ENCODE data around the gene IL16. TPM values are rescaled to one million over a fixed set of nuclear protein-coding genes. Genes with fewer than 3 reads are reported as not detected.

Gene IL16
- total RNA-seq, 2 donors from 2014 or later: 11.1 to 17.1 TPM

DNA sequence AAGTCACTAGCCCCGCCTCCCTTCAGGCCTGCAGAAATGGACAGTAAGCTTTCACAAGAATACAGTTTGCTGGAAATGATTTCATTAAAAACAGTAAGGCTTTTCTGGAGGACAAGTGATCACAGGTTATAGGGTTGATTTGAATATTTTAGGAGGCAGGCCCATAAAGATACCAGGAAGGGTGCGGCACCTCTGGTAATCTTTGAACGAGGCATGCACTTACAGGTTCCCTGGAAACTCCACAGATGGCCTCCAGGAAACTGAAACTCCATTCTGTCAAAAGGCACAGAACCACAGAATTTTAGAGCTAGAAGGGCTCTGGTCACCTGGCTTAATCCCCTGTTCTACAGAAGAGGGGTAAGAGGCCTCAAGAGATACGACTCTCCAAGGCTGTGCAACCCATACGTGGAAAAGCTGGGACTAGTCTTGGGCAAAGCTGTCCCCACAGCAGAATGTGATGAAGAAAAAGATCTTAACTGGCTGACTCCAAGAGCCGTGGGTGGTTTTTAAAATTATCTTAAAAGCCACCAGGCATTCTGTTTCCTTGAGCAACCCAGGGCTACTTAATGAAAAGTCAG, 126.1 kb downstream of the IL16 start:
- H3K9me3 ChIP-seq: no peaks in the 10 kb centered on the region
- ATAC-seq (ENCODE audit: insufficient number of reproducible peaks, low FRiP score, low read depth): no peak
- peaks cover 3 to 24% of the 10 kb centered on the region in 2 donors for H3K4me1 ChIP-seq (ENCODE audit: control insufficient read depth in 1 of 2, low read depth in 2 of 2)
- H3K27ac ChIP-seq: no peak overlapping the region
- peak overlapping the region; percentile 81 for H3K4me3 ChIP-seq
- peaks cover 2% of the 10 kb centered on the region for H3K36me3 ChIP-seq
- no peak for TF ChIP-seq CTCF (IDR thresholded peaks at IDR 0.05)
- no peak for DNase-seq (ENCODE audit: low spot score)
- H3K27me3 ChIP-seq (replicated peaks; ENCODE audit: insufficient read depth): no peaks in the 10 kb centered on the region

DNA sequence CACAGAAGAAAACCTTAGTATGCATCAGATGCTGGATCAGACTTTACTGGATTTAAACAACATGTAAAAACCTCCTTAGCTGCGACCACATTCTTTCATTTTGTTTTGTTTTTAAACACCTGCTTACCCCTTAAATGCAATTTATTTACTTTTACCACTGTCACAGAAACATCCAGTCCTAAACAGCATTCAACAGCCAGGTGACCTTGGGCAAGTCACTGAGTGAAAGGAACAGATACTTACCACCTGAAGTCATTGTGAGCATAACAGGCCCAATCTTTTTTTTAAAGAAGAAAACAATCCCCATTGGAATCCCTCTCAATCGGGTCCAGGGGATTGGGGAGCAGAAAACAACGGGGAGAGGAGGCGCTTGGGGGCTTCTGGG, 126.9 kb downstream of the IL16 start:
- H3K27ac ChIP-seq: peak overlapping the region; percentile 33 to 53
- H3K36me3 ChIP-seq: no peaks in the 10 kb centered on the region
- no peaks in the 10 kb centered on the region for H3K27me3 ChIP-seq (replicated peaks; ENCODE audit: insufficient read depth)
- H3K4me3 ChIP-seq: peak overlapping the region; percentile 81
- ATAC-seq (ENCODE audit: insufficient number of reproducible peaks, low FRiP score, low read depth) (no peak), DNase-seq (ENCODE audit: low spot score) (no peak)
- no peak for TF ChIP-seq CTCF (IDR thresholded peaks at IDR 0.05)
- peaks cover 3 to 24% of the 10 kb centered on the region in 2 donors for H3K4me1 ChIP-seq (ENCODE audit: control insufficient read depth in 1 of 2, low read depth in 2 of 2)
- no peaks in the 10 kb centered on the region for H3K9me3 ChIP-seq

- Histone ChIP-seq H3K4me3 (peak within 1 kb of the TSS; percentile 81), H3K27ac (peak within 1 kb of the TSS; percentile 33 to 53), H3K4me1 (ENCODE audit: control insufficient read depth in 1 of 2, low read depth in 2 of 2) (peaks cover 3 to 24% of the 10 kb centered on the region in 2 donors), H3K36me3 (no peaks in the 10 kb centered on the region), H3K9me3 (no peaks in the 10 kb centered on the region), H3K27me3 (replicated peaks; ENCODE audit: insufficient read depth) (no peaks in the 10 kb centered on the region)
- DNase-seq (ENCODE audit: low spot score) (peak; percentile 97), ATAC-seq (ENCODE audit: insufficient number of reproducible peaks, low FRiP score, low read depth) (peak; percentile 98)
- no peak for TF ChIP-seq CTCF (IDR thresholded peaks at IDR 0.05)
Observed at GRCh38 chr15:81323944-81324881, 127.5 kb downstream of the IL16 start, which contains the start of gene STARD5. TSS of gene STARD5 (minus strand) at chr15:81324141. CDS start at chr15:81324099, 42 bp downstream.

DNA sequence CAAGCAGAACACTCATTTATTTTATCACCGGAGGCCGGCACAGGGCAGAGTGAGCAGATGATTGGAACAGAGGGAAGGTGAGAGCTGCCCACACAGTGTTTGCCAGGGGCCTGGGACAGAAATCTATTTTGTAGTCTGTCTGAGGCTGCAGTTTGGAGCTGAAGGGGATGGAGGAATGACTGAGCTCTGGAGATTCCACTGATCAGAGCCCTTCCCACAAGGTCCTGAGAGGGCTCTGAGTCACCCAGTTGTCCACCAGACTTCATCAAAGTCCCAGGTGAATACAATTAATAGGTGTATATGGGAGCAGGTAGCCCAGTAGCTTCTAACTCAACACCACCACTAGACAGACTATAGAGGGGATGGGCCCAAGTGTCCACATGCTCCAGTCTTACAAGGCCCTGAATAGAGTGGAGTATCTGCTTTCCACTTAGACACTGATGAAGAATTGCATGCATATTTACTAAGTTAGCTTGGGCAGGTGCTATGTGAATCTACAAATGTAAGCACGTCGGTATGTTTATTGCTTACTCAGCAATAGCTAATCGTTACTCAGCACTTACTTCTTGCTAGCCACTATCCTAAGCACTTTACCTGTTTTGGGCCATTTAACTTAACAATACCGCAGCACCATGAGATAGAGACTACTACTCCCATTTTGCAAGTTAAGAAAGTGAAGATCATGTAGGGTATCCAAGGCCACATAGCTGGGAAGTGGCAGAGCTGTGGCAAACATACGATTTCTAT, 130.0 kb downstream of the IL16 start:
- Histone ChIP-seq H3K9me3 (no peaks in the 10 kb centered on the region), H3K4me3 (no peak overlapping the region), H3K27ac (no peak overlapping the region), H3K4me1 (ENCODE audit: control insufficient read depth in 1 of 2, low read depth in 2 of 2) (peaks cover 3 to 27% of the 10 kb centered on the region in 2 donors), H3K27me3 (replicated peaks; ENCODE audit: insufficient read depth) (no peaks in the 10 kb centered on the region), H3K36me3 (no peaks in the 10 kb centered on the region)
- no peak for TF ChIP-seq CTCF (IDR thresholded peaks at IDR 0.05)
- ATAC-seq (ENCODE audit: insufficient number of reproducible peaks, low FRiP score, low read depth) (no peak), DNase-seq (ENCODE audit: low spot score) (no peak)

GRCh38 chr15:81327516-81327915, 130.8 kb downstream of the IL16 start:
- ATAC-seq (ENCODE audit: insufficient number of reproducible peaks, low FRiP score, low read depth): no peak
- DNase-seq (ENCODE audit: low spot score): no peak
- H3K4me3 ChIP-seq: no peak overlapping the region
- peaks cover 3 to 22% of the 10 kb centered on the region in 2 donors for H3K4me1 ChIP-seq (ENCODE audit: control insufficient read depth in 1 of 2, low read depth in 2 of 2)
- H3K27ac ChIP-seq: no peak overlapping the region
- no peaks in the 10 kb centered on the region for H3K27me3 ChIP-seq (replicated peaks; ENCODE audit: insufficient read depth)
- H3K36me3 ChIP-seq: no peaks in the 10 kb centered on the region
- no peak for TF ChIP-seq CTCF (IDR thresholded peaks at IDR 0.05)
- no peaks in the 10 kb centered on the region for H3K9me3 ChIP-seq
